SU-DHL-6 (cell line): Measurements from ENCODE around the gene CCL17.

ENCODE experiments used
- H2AFZ ChIP-seq: fragments of 200-600 bp; sonication (generic); 2 replicates; pipeline ENCODE4 v1.6.1; 2014; ENCODE audit warnings: low read depth, mild to moderate bottlenecking, moderate library complexity, mixed read lengths, antibody characterized with exemption, low read length; ENCODE audit not compliant: severe bottlenecking
- H3F3A ChIP-seq: fragments of 200-600 bp; shearing (Covaris generic); 2 replicates; pipeline ENCODE4 v1.6.0; 2016; ENCODE audit warnings: antibody characterized with exemption, mild to moderate bottlenecking; ENCODE audit not compliant: insufficient read depth
- H3K27ac ChIP-seq: fragments of 200-600 bp; sonication (generic); 2 replicates; pipeline ENCODE4 v1.5.1; 2016; ENCODE audit warnings: low read depth, mild to moderate bottlenecking, low read length, moderate library complexity, mixed read lengths
- H3K27me3 ChIP-seq: fragments of 200-600 bp; sonication (generic), shearing (Covaris generic); 2 replicates; pipeline ENCODE4 v1.6.0; 2014; ENCODE audit warnings: mild to moderate bottlenecking, low read length
- H3K36me3 ChIP-seq: fragments of 200-600 bp; sonication (generic); 2 replicates; pipeline ENCODE4 v1.6.1; 2014; ENCODE audit warnings: mild to moderate bottlenecking, low read length, mixed read lengths
- H3K4me2 ChIP-seq: fragments of 300-600, 200-600 bp; shearing (Covaris generic), sonication (generic); 2 replicates; pipeline ENCODE4 v1.6.0; 2014; ENCODE audit warnings: low read length, low read depth, mild to moderate bottlenecking; ENCODE audit not compliant: poor library complexity, severe bottlenecking
- H3K4me3 ChIP-seq: fragments of 200-600 bp; sonication (generic); 2 replicates; pipeline ENCODE4 v1.5.1; 2014; ENCODE audit warnings: antibody characterized with exemption, low read length, mild to moderate bottlenecking, mixed read lengths; ENCODE audit not compliant: insufficient read depth, poor library complexity, severe bottlenecking
- H3K79me2 ChIP-seq: fragments of 200-600 bp; sonication (generic); 2 replicates; pipeline ENCODE4 v1.6.1; 2014; ENCODE audit warnings: mild to moderate bottlenecking, low read length, moderate library complexity; ENCODE audit not compliant: insufficient read depth
- H3K9ac ChIP-seq: fragments of 200-600 bp; sonication (generic); 2 replicates; pipeline ENCODE4 v1.7.0; 2014; ENCODE audit warnings: mild to moderate bottlenecking, low read length
- H3K9me2 ChIP-seq: fragments of 200-600 bp; sonication (generic); replicated peaks from 2 replicates; pipeline ENCODE4 v1.6.1; 2014; ENCODE audit warnings: low read length; ENCODE audit not compliant: insufficient read depth
- H3K9me3 ChIP-seq: fragments of 200-600 bp; sonication (generic); 2 replicates; pipeline ENCODE4 v1.6.1; 2014; ENCODE audit warnings: low read length, mixed read lengths; ENCODE audit not compliant: insufficient read depth
- H4K20me1 ChIP-seq: fragments of 200-600 bp; sonication (generic); 2 replicates; pipeline ENCODE4 v1.6.1; 2014; ENCODE audit warnings: low read depth, mild to moderate bottlenecking, antibody characterized with exemption, low read length, moderate library complexity, mixed read lengths
- CTCF ChIP-seq: fragments of 200-600 bp; sonication (generic); IDR thresholded peaks from one replicate; pipeline ENCODE4 v1.5.1; 2017; ENCODE audit warnings: antibody characterized with exemption, mild to moderate bottlenecking, low read length, moderate library complexity; ENCODE audit not compliant: insufficient read depth, poor library complexity, severe bottlenecking
- EZH2phosphoT487 ChIP-seq: fragments of 200-600 bp; sonication (generic), shearing (Covaris generic); conservative IDR thresholded peaks from 2 replicates; pipeline ENCODE4 v1.6.1; 2018; ENCODE audit warnings: mild to moderate bottlenecking, antibody characterized with exemption, low read length, moderate library complexity, mixed read lengths

CCL17 gene

GRCh38 chr16:57444711-57445110 lies 40.1 kb downstream of the CCL17 start:
- Histone ChIP-seq H3K36me3 (peaks cover 19% of the 10 kb centered on the region), H2AFZ (no peak overlapping the region), H3K27me3 (no peaks in the 10 kb centered on the region), H3K4me3 (no peak overlapping the region), H3K79me2 (peaks cover 61% of the 10 kb centered on the region), H3K9me2 (no peaks in the 10 kb centered on the region), H4K20me1 (no peaks in the 10 kb centered on the region), H3K4me2 (no peak overlapping the region), H3K9me3 (peaks cover 7% of the 10 kb centered on the region), H3K9ac (no peak overlapping the region), H3K27ac (no peak overlapping the region), H3F3A (0 out of 2 replicates have a peak, but pooled peaks cover 6% of the 10 kb centered on the region)
- no peak for TF ChIP-seq CTCF

GRCh38 chr16:57445510-57445909 lies 40.9 kb downstream of the CCL17 start:
- Histone ChIP-seq H3K79me2 (peaks cover 61% of the 10 kb centered on the region), H4K20me1 (no peaks in the 10 kb centered on the region), H3K27me3 (no peaks in the 10 kb centered on the region), H3K27ac (no peak overlapping the region), H3K4me3 (no peak overlapping the region), H2AFZ (no peak overlapping the region), H3K36me3 (peaks cover 14% of the 10 kb centered on the region), H3K4me2 (no peak overlapping the region), H3F3A (0 out of 2 replicates have a peak, but pooled peaks cover 6% of the 10 kb centered on the region), H3K9me3 (peaks cover 6% of the 10 kb centered on the region), H3K9ac (no peak overlapping the region), H3K9me2 (no peaks in the 10 kb centered on the region)
- TF ChIP-seq CTCF (no peak), EZH2phosphoT487 (no peak)

GRCh38 chr16:57446531-57447185 lies 42.1 kb downstream of the CCL17 start:
- Histone ChIP-seq H2AFZ (peak overlapping the region; percentile 82), H3K9me3 (no peaks in the 10 kb centered on the region), H3K27ac (peak overlapping the region; percentile 46), H3F3A (0 out of 2 replicates have a peak, but pooled peaks cover 6% of the 10 kb centered on the region), H3K27me3 (no peaks in the 10 kb centered on the region), H4K20me1 (no peaks in the 10 kb centered on the region), H3K36me3 (peaks cover 3% of the 10 kb centered on the region; the same call in 1 of the 2 replicates), H3K9me2 (no peaks in the 10 kb centered on the region), H3K4me3 (peak overlapping the region; percentile 92), H3K9ac (peak overlapping the region; percentile 98), H3K79me2 (peaks cover 50% of the 10 kb centered on the region), H3K4me2 (peak overlapping the region; percentile 95)
- no peak for TF ChIP-seq EZH2phosphoT487
- TF ChIP-seq CTCF, result no peak
